NCI-H460 (cell line): Measurements from ENCODE around the gene THRB. TPM values are rescaled to one million over a fixed set of nuclear protein-coding genes. Genes with fewer than 3 reads are reported as not detected.

ENCODE experiments used
- DNase-seq: peaks from one replicate; pipeline ENCODE4 v3.0.0-alpha.2; 2016; ENCODE audit warnings: low read depth; ENCODE audit errors: extremely low read depth
- total RNA-seq: library from RNA; depleted of rRNA; stranded (reverse); fragments of >200 nt; shearing (Covaris generic); gene quantifications from 2 replicates; pipeline ENCODE4 v1.2.3, GENCODE V29; 2014

Gene THRB
- total RNA-seq, 1 experiment from 2014 or later = 1.7 TPM

DNA sequence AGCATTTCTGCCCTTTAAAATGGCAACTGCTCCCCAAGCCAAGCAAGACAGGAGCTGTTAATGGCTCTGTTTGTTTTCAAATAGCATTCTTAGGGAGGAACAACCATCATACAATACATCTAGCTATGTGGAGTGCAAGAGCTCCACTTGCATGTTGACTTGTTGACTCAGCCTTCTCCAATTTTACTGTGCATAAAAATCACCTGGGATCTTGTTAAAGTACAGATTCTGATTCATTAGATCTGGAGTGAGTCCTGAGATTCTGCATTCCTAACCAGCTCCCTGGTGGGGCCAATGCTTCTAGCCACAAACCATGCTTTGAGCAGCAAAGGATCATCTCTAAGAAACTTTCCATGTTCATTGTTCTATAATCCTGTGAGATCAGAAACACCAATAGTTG is 171.4 kb downstream of the THRB start:
- DNase-seq = no peak

- DNase-seq = no peak
Observed at GRCh38 chr3:24320601-24321000, 174.0 kb downstream of the THRB start.

DNA sequence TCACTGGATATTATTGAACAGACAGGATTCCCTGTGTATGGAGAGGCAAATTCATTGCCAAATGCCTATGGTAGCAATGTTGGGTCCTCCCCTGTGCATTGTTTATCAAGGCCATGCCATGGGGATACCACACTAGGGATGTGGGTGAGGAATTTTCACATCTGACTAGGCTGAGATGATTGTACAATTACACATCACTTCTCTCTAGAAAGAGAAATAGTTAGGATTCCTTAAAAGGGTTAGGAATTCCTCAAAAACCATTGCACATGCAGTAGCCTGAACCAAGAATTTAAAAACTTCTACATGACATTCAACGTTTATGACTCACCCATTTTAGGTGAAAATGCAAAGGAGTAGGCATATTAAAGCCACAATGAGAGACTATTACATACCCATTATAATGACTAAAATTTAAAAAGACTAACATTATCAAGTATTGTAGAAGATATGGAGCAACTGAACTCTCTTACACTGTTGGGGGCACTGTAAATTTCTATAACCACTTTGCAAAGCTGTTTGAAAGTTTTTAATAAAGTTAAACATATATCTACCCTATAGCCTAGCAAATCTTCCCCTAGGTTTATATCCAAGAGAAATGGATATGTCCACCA is 175.9 kb downstream of the THRB start:
- DNase-seq = peak; percentile 13

- no peak for DNase-seq
Observed at GRCh38 chr3:24316887-24317383, 177.7 kb downstream of the THRB start.

DNA sequence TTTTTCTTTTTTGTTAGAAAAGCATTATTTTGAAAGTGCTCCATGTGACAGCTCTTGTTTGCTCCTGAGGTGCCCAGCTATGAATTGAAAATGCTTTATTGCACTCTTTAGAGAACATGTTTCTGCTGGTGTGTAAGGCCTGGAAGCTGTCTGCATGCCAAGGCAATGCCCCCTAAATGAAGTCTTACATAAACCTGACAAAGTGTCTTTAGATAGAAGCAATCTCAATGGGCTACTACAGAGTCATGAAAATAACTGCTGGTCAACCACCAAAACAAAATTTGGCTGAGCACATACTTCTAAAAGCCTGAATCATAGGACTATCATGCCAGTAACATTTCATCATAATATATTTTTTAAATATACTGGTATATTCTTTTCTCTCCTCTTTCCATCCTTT is 178.7 kb downstream of the THRB start:
- no peak for DNase-seq

DNA sequence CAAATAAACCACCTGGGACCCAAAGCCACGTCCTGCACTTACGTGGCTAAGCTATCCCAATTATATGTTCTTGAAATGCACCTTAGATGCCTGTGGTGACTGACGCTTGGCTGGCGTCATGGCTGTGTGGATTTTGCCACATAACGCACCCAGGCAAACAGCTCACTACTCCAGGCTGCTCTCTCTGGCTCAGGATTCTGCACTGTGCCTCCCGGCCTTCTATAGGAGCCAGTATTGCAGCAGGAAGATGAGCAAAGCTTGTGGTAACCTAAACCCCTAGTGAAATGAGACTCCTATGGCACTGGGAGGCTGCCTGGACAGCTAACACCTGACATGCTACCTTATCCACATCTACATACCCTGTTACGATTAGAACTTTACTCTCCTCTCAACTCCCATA is 179.3 kb downstream of the THRB start:
- no peak for DNase-seq

DNA sequence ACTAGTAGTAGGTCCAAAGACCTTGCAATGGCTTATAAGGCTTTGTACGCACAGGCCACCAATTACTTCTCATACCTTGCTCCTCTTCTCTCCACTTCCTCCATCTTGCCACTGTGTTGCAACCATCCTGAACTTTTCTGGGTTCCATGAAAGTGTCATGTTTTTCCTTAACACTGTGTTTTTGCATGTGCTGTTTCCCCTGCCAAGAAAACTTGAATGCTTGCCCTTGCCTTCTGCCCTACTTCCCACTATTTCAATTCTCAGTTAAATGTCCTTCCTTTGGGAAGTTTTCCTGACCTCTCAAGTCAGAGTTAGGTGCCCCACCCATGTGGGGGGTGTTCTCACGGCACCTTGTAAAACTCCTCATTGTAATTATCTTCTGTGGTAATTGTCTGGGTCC is 182.8 kb downstream of the THRB start:
- DNase-seq = no peak

- DNase-seq = no peak
Observed at GRCh38 chr3:24310887-24311286, 183.8 kb downstream of the THRB start.

GRCh38 chr3:24306518-24306917 is 188.1 kb downstream of the THRB start:
- no peak for DNase-seq

DNA sequence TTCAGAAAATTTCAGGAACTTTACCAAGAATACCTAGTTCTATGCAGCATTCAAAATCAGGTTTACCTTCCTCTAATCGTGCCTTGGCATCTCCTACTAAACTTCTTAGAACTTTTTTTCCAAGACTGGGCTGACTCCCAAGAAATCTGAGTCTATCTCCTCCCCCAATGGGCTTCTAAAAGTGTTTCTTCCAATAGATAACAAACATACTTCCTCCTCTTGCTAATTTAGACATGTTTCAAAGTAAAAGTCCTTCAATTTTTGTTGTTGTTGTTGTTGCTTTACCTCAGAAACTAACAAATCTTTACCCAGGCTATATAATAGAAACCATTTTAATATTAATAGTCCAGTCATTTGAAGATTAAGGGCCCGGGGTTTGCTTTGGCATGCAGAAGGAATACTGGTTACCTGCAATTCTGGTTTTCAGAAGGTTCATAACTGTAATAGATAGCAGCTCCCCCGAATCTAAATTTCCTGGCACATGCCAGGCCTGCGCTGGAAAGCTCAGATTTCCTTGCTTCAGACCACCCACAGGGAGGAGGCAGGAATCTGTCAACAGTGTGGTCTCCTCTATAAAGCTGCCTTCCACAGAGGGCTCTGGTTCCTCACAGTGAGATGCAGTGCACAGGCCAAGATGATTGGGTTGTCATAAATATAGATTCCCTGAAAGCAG is 188.7 kb downstream of the THRB start:
- no peak for DNase-seq

- no peak for DNase-seq
Observed at GRCh38 chr3:24303057-24303754, 191.4 kb downstream of the THRB start.

GRCh38 chr3:24302396-24302795 is 192.3 kb downstream of the THRB start:
- no peak for DNase-seq

DNA sequence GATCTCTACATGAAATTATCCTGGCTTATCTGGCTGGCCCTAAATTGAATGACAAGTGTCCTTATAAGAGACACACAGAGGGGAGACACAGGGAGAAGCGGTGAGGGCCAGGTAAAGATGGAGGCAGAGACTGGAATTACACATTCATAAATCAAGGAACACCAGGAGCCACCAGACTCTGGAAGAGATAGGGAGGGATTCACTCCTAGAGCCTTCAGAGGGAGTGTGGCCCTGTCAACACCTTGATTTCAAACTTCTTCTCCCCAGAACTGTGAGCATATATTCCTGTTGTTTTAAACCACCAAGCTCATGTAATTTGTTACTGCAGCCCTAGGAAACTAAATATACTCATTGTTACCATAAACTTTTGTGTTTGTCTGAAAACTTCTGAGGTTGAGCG is 193.7 kb downstream of the THRB start:
- no peak for DNase-seq

DNA sequence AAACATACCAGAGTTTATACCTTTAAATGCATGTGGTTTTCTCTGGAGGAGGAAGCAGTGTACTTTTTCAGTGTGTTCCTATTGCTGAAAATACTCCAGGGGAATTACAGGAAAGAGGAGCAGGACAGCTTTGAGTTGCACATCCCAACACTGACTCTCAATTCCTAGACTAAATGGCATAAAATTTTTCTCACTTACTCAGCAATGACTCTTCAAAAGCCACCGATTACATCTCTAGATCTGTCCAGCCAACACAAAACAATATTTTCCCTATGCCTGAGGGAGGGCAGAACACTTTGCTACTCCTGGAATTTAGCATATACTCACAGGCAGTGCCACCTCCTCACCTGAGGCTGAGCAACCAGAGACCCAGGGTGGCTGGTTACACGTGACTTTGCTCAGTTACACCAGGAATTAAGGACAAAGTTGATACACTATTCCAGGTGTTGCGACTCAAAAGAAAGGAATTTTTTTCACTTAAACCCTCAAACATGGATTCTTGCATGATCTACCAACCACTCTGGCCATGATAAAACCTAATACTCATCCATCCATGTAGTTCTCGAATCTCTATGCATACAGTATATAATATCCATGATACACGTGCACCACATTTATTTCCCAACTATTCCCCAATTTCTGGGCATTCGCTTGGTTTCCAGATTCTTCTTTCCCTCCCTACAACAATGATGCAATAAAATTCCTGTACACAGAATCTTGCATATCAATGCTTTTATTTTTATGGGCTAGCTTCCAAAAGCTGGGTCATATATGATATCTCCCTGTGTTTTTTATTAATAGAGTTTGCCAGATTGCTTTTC is 194.6 kb downstream of the THRB start:
- DNase-seq = peak; percentile 36

GRCh38 chr3:24299246-24299805 is 195.3 kb downstream of the THRB start:
- no peak for DNase-seq

DNA sequence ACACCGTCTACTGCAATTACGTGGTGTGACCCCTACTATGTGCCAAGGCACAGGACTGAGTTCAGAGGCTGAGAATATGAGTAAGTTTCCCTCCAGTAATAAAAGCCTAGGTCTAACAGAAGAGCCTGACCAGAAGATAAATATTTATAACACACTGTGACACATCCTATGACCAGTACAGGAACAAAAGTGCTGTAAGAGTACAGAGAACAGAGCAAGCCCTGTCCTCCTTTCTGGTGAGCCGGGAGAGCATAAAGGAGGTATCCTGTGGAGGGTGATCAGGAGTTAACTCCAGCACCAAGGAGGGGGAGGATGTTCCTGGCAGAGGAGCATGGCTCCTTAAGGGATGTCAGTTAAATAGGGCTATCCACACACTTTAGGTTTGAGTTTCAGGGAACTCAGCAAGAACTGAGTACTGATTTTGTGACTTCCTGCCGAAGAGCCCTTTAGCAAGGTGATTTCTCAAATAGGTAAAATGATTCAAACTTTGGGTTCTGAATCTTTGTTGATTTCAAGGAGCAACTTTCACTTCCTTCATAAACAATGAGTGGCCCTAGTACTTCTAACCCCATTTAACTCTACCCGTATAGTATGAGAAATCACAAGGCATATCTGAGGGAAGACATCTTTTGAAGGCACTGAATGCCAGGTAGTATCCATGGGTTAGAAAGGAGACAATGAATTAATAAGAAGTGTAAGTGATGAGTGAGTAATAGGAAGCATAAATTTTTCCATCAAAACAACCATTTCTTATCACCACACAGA is 198.0 kb downstream of the THRB start:
- DNase-seq = no peak

GRCh38 chr3:24294150-24294549 is 200.5 kb downstream of the THRB start:
- no peak for DNase-seq

DNA sequence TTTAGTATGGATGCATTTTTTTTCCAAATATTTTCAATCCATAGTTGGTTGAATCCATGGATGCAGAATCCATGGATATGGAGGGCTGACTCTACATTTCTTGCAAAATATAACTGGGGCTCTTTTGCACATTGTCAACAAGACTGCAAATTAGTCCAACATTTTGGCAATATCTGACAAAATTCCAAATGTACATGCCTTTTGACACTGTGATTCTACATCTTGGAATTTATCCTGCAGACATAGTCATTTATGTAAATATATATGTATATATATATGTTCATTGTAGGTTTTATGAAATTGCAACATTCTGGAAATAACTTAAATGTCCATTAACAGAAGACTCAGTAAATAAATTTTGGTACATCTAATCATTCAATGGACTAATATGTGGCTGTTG is 203.0 kb downstream of the THRB start:
- DNase-seq = no peak

DNA sequence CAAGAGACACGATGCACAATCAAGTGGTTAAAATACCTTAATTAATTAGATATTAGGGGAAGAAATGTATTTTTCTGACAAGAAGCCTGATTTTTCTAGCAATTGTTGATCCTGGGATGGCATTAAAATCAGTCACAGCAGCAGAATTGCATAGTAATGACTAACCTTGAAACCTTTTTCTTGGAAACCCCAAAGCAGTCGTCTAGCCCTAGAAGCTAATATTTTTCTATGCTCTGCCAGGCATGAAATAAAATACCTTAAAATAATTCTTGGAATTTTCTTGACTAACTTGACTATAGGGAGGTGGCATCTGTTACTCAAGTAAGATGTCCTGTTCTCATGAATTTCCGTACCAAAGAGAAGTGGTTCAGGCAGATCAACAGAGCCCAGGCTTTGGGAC is 204.1 kb downstream of the THRB start:
- DNase-seq = no peak
